AG10803 (cell line): ENCODE measurements around the gene NKAP.
"Not testable (repeated sequence)": the region's sequence is repeated elsewhere in the genome, so short reads cannot be mapped to it uniquely, and the experiment has no call there.

Source experiments
- DNase-seq: peaks from one replicate; pipeline ENCODE4 v3.0.0; 2010; ENCODE audit warnings: low read depth
- H3K4me3 ChIP-seq: 2 replicates; pipeline ENCODE4 v1.5.1; 2011; ENCODE audit warnings: mild to moderate bottlenecking, low read length, control low read depth
- TF ChIP-seq, protein P1 (sequence below): conservative IDR thresholded peaks from 2 replicates; pipeline ENCODE4 v1.5.1; 2011; ENCODE audit warnings: mild to moderate bottlenecking, low read length, control low read depth, inconsistent platforms

Gene NKAP

DNA sequence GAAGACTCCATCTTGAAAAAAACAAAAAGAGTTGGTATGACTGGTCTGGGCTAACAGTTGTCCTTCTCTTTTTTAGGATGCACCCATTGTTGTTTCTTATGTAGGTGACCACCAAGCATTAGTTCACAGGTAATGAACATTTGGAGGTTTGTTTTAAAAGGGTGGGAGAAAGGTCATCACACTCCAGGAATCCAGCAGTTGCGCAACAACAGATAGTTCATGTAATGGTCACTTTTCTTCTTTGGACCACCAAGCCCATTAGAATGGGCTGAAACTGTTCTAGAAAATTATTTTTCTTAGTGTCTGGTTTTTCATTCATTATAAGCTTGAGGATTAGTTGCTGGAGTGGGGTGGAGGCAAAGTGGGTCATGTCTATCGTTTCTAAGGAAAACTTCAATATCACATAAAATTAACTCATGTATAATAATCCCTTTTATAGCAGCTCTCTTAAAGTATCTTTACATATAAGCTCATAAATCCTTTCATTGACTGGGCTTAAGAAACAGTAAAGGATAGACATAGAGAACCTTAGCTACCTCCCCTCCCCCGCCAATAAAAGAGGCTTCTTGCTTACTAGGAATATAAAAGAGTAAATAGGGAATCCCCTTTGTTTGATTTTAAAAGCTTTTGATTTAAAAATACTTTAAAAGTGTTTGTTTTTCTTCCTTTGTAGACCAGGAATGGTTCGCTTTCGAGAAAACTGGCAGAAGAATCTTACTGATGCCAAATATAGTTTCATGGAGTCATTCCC lies 23.5 kb downstream of the NKAP start:
- TF ChIP-seq, protein P1, sequence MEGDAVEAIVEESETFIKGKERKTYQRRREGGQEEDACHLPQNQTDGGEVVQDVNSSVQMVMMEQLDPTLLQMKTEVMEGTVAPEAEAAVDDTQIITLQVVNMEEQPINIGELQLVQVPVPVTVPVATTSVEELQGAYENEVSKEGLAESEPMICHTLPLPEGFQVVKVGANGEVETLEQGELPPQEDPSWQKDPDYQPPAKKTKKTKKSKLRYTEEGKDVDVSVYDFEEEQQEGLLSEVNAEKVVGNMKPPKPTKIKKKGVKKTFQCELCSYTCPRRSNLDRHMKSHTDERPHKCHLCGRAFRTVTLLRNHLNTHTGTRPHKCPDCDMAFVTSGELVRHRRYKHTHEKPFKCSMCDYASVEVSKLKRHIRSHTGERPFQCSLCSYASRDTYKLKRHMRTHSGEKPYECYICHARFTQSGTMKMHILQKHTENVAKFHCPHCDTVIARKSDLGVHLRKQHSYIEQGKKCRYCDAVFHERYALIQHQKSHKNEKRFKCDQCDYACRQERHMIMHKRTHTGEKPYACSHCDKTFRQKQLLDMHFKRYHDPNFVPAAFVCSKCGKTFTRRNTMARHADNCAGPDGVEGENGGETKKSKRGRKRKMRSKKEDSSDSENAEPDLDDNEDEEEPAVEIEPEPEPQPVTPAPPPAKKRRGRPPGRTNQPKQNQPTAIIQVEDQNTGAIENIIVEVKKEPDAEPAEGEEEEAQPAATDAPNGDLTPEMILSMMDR, result no peak
- no peak for DNase-seq
- H3K4me3 ChIP-seq, result no peak overlapping the region

- no peak for DNase-seq
- TF ChIP-seq, protein P1, result no peak
- no peak overlapping the region for H3K4me3 ChIP-seq
Observed at GRCh38 chrX:119917877-119918276, 25.7 kb downstream of the NKAP start.

- TF ChIP-seq, protein P1, result no peak
- H3K4me3 ChIP-seq, result no peak overlapping the region
- DNase-seq, result no peak
Observed at GRCh38 chrX:119916310-119916709, 27.2 kb downstream of the NKAP start.

DNA sequence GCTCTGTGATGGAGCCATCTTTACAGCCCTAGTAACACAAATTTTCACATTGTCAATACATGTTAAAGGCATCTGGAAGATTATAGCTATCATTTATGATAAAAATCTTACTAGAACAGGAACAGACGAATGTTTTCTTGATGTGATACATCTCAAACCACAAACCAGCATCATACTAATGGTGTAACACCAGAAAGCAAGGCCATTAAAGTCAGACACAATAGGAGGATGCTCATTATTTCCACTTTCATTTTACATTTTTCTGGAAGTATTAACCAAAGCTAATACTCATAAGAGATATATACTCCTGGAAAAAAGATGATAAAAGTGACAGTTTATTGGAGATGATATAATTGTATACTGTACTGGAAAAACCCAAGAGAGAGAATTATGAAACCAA lies 42.6 kb downstream of the NKAP start:
- no peak for DNase-seq
- H3K4me3 ChIP-seq, result no peak overlapping the region
- TF ChIP-seq, protein P1, result no peak

DNA sequence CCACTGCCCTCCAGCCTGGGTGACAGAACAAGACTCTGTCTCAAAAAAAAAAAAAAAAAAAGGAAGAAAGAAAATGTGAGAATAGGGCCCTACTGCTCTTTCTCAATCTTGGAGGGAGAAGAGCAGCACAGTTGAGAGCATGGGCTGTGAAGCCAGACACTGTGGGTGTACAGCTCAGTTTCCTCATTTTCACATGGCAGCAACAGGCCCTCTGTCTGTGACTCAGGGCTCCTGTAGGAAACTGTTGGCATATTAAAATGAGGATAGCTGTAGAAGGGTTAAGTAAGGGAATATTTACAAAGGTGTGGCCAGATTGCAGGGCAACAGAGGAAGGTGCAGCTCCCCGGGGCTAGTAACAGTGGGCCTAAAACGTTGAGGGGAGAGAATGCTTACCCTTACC lies 44.4 kb downstream of the NKAP start:
- DNase-seq, result no peak
- H3K4me3 ChIP-seq, result no peak overlapping the region
- TF ChIP-seq, protein P1, result no peak

GRCh38 chrX:119895843-119896326 lies 47.7 kb downstream of the NKAP start, which contains the start of gene AKAP14:
AKAP14 (plus strand) TSS chrX:119895893; CDS start chrX:119903224, 7,331 bp downstream.
- TF ChIP-seq, protein P1, result no peak
- no peak for DNase-seq
- H3K4me3 ChIP-seq, result no peak within 1 kb of the TSS

- DNase-seq, H3K4me3 ChIP-seq: not testable (repeated sequence)
Observed at GRCh38 chrX:119891961-119892692, 51.4 kb downstream of the NKAP start.

GRCh38 chrX:119890626-119891025 lies 52.9 kb downstream of the NKAP start:
- not testable (repeated sequence) for H3K4me3 ChIP-seq, DNase-seq
